22Rv1 (cell line): ENCODE results near the gene ADCK1.

Experiments
- CTCF ChIP-seq: fragments of 450-650 bp; IDR thresholded peaks from 2 replicates; pipeline ENCODE4 v1.5.1; 2017; ENCODE audit warnings: mild to moderate bottlenecking
- ZFX ChIP-seq: fragments of 450-650 bp; IDR thresholded peaks from 2 replicates; pipeline ENCODE4 v1.6.1; 2017; ENCODE audit warnings: antibody characterized with exemption, borderline replicate concordance

- TF ChIP-seq CTCF: no peak
- TF ChIP-seq ZFX: no peak
These were observed 147.5 kb downstream of the ADCK1 start for GRCh38 chr14:77947372-77947771.
